PC-9 (cell line): ENCODE results near the gene BCL2L1.

Experiments used
- CTCF ChIP-seq: fragments of 200-600 bp; sonication (generic); conservative IDR thresholded peaks from 2 replicates; pipeline ENCODE4 v1.6.1; 2017; ENCODE audit warnings: mixed run types, antibody characterized with exemption, mild to moderate bottlenecking, moderate library complexity
- EZH2 ChIP-seq: fragments of 200-600 bp; sonication (generic); IDR thresholded peaks from 2 replicates; pipeline ENCODE4 v1.8.0; 2017; ENCODE audit warnings: antibody characterized with exemption, low read depth

- TF ChIP-seq EZH2, result no peak
- TF ChIP-seq CTCF, result no peak
Observed at GRCh38 chr20:31691646-31692275, 30.9 kb downstream of the BCL2L1 start.
